Skeletal muscle cell (primary cell): Measurements from ENCODE around the gene NSUN4.

Experiments used
- DNase-seq: peaks from one replicate; pipeline ENCODE4 v3.0.0-alpha.2; 2010; ENCODE audit warnings: low read depth
- H3K4me3 ChIP-seq: 2 replicates; pipeline ENCODE4 v1.5.1; 2011; ENCODE audit warnings: low read depth, mild to moderate bottlenecking, control low read depth, low read length, moderate library complexity

NSUN4 gene

GRCh38 chr1:46401154-46401913, 60.7 kb downstream of the NSUN4 start:
- DNase-seq = no peak
- H3K4me3 ChIP-seq = no peak overlapping the region

- H3K4me3 ChIP-seq = no peak overlapping the region
- DNase-seq = peak; percentile 94
These were observed 61.5 kb downstream of the NSUN4 start for GRCh38 chr1:46401964-46402626.

- no peak overlapping the region for H3K4me3 ChIP-seq
- no peak for DNase-seq
These were observed 63.3 kb downstream of the NSUN4 start for GRCh38 chr1:46403916-46404315.

GRCh38 chr1:46404482-46405196, 64.0 kb downstream of the NSUN4 start:
- no peak for DNase-seq
- H3K4me3 ChIP-seq = no peak overlapping the region

GRCh38 chr1:46405197-46405555, 64.6 kb downstream of the NSUN4 start:
- DNase-seq = no peak

GRCh38 chr1:46405724-46406123, 65.1 kb downstream of the NSUN4 start:
- H3K4me3 ChIP-seq = no peak overlapping the region

More at GRCh38 chr1:46405197-46405555, 64.6 kb downstream of the NSUN4 start:
- H3K4me3 ChIP-seq = no peak overlapping the region

GRCh38 chr1:46406881-46407608, 66.4 kb downstream of the NSUN4 start:
- peak overlapping the region; percentile 13 for H3K4me3 ChIP-seq
- DNase-seq = no peak

More at GRCh38 chr1:46405724-46406123, 65.1 kb downstream of the NSUN4 start:
- DNase-seq = no peak

GRCh38 chr1:46407636-46408035, 67.0 kb downstream of the NSUN4 start:
- no peak overlapping the region for H3K4me3 ChIP-seq
- DNase-seq = no peak

GRCh38 chr1:46408356-46409062, 67.9 kb downstream of the NSUN4 start:
- H3K4me3 ChIP-seq = no peak overlapping the region
- no peak for DNase-seq

GRCh38 chr1:46409063-46409372, 68.4 kb downstream of the NSUN4 start:
- no peak overlapping the region for H3K4me3 ChIP-seq
- DNase-seq = no peak

GRCh38 chr1:46410156-46411009, 69.8 kb downstream of the NSUN4 start:
- no peak for DNase-seq
- H3K4me3 ChIP-seq = no peak overlapping the region

- DNase-seq = no peak
- no peak overlapping the region for H3K4me3 ChIP-seq
These were observed 70.4 kb downstream of the NSUN4 start for GRCh38 chr1:46411010-46411405.
